Smooth muscle cell of the brain vasculature (primary cell): ENCODE results near the gene ITPKC.
"Not testable (repeated sequence)": the region's sequence is repeated elsewhere in the genome, so short reads cannot be mapped to it uniquely, and the experiment has no call there.

ENCODE experiments used
- DNase-seq: peaks from one replicate; pipeline ENCODE4 v3.0.0-alpha.2; 2012; ENCODE audit warnings: low read depth, low spot score

Gene ITPKC

GRCh38 chr19:40763963-40764362 lies 47.1 kb downstream of the ITPKC start:
- no peak for DNase-seq

DNA sequence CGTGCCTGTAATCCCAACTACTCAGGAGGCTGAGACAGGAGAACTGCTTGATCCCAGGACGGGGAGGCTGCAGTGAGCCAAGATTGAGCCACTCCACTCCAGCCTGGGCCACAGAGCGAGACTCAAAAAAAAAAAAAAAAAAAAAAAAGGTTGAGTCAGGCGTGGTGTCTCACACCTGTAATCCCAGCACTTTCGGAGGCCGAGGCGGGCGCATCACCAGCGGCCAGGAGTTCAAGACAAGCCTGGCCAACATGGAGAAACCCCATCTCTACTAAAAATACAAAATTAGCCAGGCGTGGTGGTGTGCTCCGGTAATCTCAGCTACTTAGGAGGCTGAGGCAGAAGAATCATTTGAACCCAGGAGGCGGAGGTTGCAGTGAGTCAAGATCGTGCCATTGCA lies 49.5 kb downstream of the ITPKC start:
- DNase-seq, result not testable (repeated sequence)

GRCh38 chr19:40768869-40769268 lies 52.0 kb downstream of the ITPKC start:
- no peak for DNase-seq

DNA sequence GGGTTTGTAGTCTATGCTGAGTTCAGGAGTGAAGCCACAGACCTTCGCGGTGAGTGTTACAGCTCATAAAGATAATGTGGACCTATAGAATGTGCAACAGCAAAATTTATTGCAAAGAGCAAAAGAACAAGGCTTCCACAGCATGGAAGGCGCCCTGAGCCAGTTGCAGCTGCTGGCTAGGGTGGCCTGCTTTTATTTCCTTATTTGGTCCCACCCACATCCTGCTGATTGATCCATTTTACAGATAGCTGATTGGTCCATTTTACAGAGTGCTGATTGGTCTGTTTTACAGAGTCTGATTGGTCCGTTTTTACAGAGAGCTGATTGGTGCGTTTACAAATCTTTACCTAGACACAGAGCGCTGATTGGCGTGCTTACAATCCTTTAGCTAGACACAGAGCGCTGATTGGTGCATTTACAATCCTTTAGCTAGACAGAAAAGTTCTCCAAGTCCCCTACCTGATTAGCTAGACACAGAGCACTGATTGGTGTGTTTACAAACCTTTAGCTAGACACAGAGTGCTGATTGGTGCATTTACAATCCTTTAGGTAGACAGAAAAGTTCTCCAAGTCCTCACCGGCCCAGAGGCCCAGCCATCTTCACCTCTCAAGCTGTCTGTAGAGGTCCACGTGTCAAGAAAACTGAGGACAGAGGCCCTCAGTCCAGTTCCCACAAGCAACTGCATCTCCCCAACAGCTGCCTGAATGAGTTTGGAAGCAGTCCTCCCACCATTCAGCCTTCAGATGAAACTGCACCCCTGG lies 54.4 kb downstream of the ITPKC start:
- not testable (repeated sequence) for DNase-seq

DNA sequence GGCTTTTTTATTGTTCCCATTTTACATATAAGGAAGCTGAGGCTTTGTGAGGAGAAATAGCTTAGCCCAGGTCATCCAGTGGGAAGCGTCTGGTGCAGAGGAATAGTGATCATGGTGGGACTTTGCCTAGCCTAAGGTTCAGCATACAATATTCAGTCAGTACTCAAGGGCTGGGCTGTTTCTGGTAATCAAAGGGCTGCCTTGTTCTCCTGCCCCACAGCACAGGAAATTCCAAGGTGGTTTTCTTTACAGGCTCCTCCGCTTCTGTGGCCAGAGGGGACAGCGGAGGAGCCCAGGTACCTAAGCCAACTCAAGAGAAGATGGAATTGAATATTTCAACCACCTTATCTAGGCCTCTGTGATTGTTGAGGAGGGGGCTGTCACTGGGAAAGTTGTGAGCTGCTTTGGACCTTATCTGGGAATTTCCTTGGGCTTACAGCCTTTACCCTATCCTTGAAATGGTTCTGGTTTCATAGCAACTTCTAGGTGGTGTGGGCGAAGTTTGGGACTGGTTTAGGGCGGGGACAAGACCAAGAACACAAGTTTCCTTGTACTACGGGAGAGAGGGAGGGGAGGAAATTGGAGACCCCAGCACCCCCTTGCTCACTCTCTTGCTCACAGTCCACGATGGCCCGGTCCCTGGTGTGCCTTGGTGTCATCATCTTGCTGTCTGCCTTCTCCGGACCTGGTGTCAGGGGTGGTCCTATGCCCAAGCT lies 58.2 kb downstream of the ITPKC start, which contains the start of gene MIA:
MIA (plus strand) TSS at position 606 of the 716 bp plus-strand sequence; CDS start at position 628, 22 bp downstream.
- no peak for DNase-seq

DNA sequence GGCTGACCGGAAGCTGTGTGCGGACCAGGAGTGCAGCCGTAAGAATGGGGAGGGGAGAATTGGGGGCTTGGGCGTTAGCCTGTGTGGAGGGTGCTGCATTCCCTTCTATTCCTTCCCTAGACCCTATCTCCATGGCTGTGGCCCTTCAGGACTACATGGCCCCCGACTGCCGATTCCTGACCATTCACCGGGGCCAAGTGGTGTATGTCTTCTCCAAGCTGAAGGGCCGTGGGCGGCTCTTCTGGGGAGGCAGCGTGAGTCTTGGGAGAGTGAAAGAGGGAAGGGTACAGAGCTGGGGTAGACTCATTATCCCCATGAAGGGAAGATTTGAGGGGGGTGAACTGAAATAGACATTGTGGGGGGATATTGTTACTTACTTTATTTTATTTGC lies 58.7 kb downstream of the ITPKC start:
- no peak for DNase-seq

DNA sequence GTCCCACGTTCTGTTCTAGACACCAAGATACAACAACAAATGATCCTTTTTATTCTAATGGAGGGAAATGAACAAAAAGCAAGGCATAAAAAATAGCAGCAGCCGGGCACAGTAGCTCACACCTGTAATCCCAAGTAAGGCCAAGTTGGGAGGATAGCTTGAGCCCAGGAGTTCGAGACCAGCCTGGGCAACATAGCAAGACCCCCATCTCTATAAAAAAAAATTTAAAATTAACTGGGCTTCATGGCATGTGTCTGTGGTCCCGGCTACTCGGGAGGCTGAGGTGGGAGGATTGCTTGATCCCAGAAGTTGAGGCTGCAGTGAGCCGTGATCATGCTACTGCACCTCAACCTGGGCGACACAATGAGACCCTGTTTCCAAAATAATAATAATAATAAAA lies 59.5 kb downstream of the ITPKC start:
- no peak for DNase-seq

DNA sequence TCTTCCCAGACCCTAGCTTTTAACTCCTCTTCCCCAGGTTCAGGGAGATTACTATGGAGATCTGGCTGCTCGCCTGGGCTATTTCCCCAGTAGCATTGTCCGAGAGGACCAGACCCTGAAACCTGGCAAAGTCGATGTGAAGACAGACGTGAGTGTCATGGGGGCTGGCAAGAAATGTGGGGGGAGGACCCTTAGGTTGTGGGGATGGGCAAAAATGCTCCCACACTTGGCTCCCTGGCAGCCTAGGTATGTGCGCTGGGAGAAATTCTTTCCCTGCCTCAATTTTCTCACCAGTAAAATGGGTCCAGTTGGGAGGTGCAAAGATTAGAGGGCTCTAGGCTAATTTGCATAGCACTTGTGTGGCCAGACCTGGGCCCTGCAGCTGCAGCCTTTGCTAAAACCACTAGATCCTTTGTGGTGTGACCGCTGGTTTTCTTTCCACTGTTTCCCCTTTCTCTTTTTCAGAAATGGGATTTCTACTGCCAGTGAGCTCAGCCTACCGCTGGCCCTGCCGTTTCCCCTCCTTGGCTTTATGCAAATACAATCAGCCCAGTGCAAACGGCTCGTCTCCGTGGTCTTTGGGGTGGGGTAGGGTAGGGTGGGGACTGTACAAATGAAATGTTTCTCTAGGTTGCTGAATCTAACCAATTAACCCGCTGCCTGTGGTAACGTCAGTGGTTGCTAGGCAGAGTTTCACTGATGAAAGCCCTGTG lies 60.2 kb downstream of the ITPKC start:
- peak; percentile 83 for DNase-seq

- no peak for DNase-seq
Measured at GRCh38 chr19:40777645-40777936, 60.7 kb downstream of the ITPKC start.

GRCh38 chr19:40777937-40778705 lies 61.2 kb downstream of the ITPKC start, which contains the start of gene RAB4B:
Gene RAB4B, plus strand, starts transcription at chr19:40778247. Its CDS starts 129 bp downstream, at chr19:40778376.
- DNase-seq, result peak; percentile 100

GRCh38 chr19:40778706-40779284 lies 61.9 kb downstream of the ITPKC start:
- DNase-seq, result no peak

- no peak for DNase-seq
Measured at GRCh38 chr19:40780582-40780981, 63.7 kb downstream of the ITPKC start.

DNA sequence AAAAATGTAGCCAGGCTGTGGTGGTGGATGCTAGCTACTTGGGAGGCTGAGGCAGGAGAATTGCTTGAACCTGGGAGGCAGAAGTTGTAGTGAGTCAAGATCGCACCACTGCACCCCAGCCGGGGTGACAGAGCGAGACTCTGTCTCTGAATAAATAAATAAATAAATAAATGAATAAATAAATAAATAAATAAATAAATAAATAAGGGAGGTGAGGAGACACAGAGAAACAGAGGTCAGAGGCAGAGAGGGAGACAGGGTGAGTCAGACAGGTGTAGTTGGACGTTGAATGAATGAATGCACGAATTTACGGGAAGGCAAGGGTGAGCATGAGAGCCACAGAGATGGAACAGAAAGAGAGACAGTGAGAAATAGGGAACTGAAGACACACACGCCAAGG lies 64.2 kb downstream of the ITPKC start:
- no peak for DNase-seq

- DNase-seq, result no peak
Measured at GRCh38 chr19:40783711-40784110, 66.8 kb downstream of the ITPKC start.

DNA sequence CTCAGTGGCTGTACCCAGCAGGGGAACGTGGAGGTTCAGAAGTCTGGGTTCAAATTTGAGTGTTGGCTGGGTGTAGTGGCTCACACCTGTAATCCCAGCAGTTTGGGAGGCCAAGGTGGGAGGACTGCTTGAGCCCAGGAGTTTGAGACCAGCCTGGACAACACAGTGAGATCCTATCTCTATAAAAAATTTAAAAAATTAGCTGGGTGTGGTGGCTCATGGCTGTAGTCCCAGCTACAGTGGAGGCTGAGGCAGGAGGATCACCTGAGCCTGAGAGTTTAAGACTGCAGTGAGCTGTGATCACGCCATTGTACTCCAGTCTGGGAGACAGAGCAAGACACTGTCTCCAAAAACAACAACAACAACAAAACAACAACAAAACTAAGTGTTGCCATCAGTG lies 67.2 kb downstream of the ITPKC start:
- not testable (repeated sequence) for DNase-seq

- DNase-seq, result no peak
Measured at GRCh38 chr19:40785526-40785925, 68.6 kb downstream of the ITPKC start.

- DNase-seq, result no peak
Measured at GRCh38 chr19:40786060-40787037, 69.4 kb downstream of the ITPKC start.
